Cardiac fibroblast (primary cell): ENCODE measurements around the gene ATP11A.
"Not testable (repeated sequence)": the region's sequence is repeated elsewhere in the genome, so short reads cannot be mapped to it uniquely, and the experiment has no call there.

Experiments
- DNase-seq, 2 donors: peaks; one replicate each; pipeline versions ENCODE4 v3.0.0 to v3.0.0-alpha.2; 2010; ENCODE audit warnings: low read depth in 2 of 2
- H3K4me3 ChIP-seq, 2 donors: replicated peaks in 1 of 2; 1 replicate in 1 of 2; 2 replicates in 1 of 2; pipeline ENCODE4 v1.5.1; 2011; ENCODE audit warnings: low read depth in 2 of 2, low read length in 2 of 2, mild to moderate bottlenecking in 2 of 2, moderate library complexity in 1 of 2
- CTCF ChIP-seq: IDR thresholded peaks from one replicate; pipeline ENCODE4 v1.5.1; 2011; ENCODE audit warnings: low read depth, mild to moderate bottlenecking, low read length, inconsistent platforms

Gene ATP11A

GRCh38 chr13:112883241-112883945, 193.6 kb downstream of the ATP11A start:
- no peak overlapping the region for H3K4me3 ChIP-seq
- no peak for TF ChIP-seq CTCF
- DNase-seq: no peak

GRCh38 chr13:112884700-112885099, 194.9 kb downstream of the ATP11A start:
- not testable (repeated sequence) for H3K4me3 ChIP-seq, DNase-seq

- no peak for DNase-seq
- no peak for TF ChIP-seq CTCF
- H3K4me3 ChIP-seq: no peak overlapping the region
Observed at GRCh38 chr13:112885242-112885781, 195.5 kb downstream of the ATP11A start.

- peak; percentile 84 to 91 for DNase-seq
- peak overlapping the region; percentile 13 to 27 for H3K4me3 ChIP-seq
- no peak for TF ChIP-seq CTCF
Observed at GRCh38 chr13:112885782-112886268, 196.0 kb downstream of the ATP11A start.

- no peak for TF ChIP-seq CTCF
- H3K4me3 ChIP-seq: no peak overlapping the region
- no peak for DNase-seq
Observed at GRCh38 chr13:112887151-112887550, 197.3 kb downstream of the ATP11A start.

- H3K4me3 ChIP-seq: no peak overlapping the region
- TF ChIP-seq CTCF: no peak
- no peak for DNase-seq
Observed at GRCh38 chr13:112887557-112887991, 197.7 kb downstream of the ATP11A start.

- no peak for DNase-seq
- TF ChIP-seq CTCF: no peak
- no peak overlapping the region for H3K4me3 ChIP-seq
Observed at GRCh38 chr13:112888238-112889111, 198.6 kb downstream of the ATP11A start.
